ENCODE measurements around the gene TMPRSS13.
"Not testable (repeated sequence)": the region's sequence is repeated elsewhere in the genome, so short reads cannot be mapped to it uniquely, and the experiment has no call there.

Gene TMPRSS13

GRCh38 chr11:117930668-117931330, 1.6 kb upstream of the TMPRSS13 start:
- no peak for DNase-seq (ENCODE audit: low spot score)

GRCh38 chr11:117929916-117930570, 841 bp upstream of the TMPRSS13 start:
- DNase-seq (ENCODE audit: low spot score) = no peak

GRCh38 chr11:117928446-117929141, 608 bp downstream of the TMPRSS13 start:
- DNase-seq (ENCODE audit: low spot score) = no peak

- no peak for DNase-seq (ENCODE audit: low spot score)
Observed at GRCh38 chr11:117927926-117928325, 1.3 kb downstream of the TMPRSS13 start.

GRCh38 chr11:117926166-117926565, 3.0 kb downstream of the TMPRSS13 start:
- DNase-seq (ENCODE audit: low spot score) = not testable (repeated sequence)

- no peak for DNase-seq (ENCODE audit: low spot score)
Observed at GRCh38 chr11:117925198-117925925, 3.8 kb downstream of the TMPRSS13 start.

- no peak for DNase-seq (ENCODE audit: low spot score)
Observed at GRCh38 chr11:117924631-117925170, 4.5 kb downstream of the TMPRSS13 start.

- no peak for DNase-seq (ENCODE audit: low spot score)
Observed at GRCh38 chr11:117923773-117924172, 5.4 kb downstream of the TMPRSS13 start.

GRCh38 chr11:117923275-117923674, 5.9 kb downstream of the TMPRSS13 start:
- DNase-seq (ENCODE audit: low spot score) = no peak

- DNase-seq (ENCODE audit: low spot score) = no peak
Observed at GRCh38 chr11:117921893-117922292, 7.3 kb downstream of the TMPRSS13 start.

GRCh38 chr11:117921456-117921855, 7.7 kb downstream of the TMPRSS13 start:
- no peak for DNase-seq (ENCODE audit: low spot score)

- no peak for DNase-seq (ENCODE audit: low spot score)
Observed at GRCh38 chr11:117919781-117920221, 9.4 kb downstream of the TMPRSS13 start.

GRCh38 chr11:117919341-117919740, 9.9 kb downstream of the TMPRSS13 start:
- no peak for DNase-seq (ENCODE audit: low spot score)

GRCh38 chr11:117918366-117919255, 10.6 kb downstream of the TMPRSS13 start:
- DNase-seq (ENCODE audit: low spot score) = no peak

- DNase-seq (ENCODE audit: low spot score) = no peak
Observed at GRCh38 chr11:117917591-117918151, 11.5 kb downstream of the TMPRSS13 start.

GRCh38 chr11:117916956-117917355, 12.2 kb downstream of the TMPRSS13 start:
- no peak for DNase-seq (ENCODE audit: low spot score)

GRCh38 chr11:117915672-117916235, 13.4 kb downstream of the TMPRSS13 start:
- DNase-seq (ENCODE audit: low spot score) = no peak

GRCh38 chr11:117914991-117915618, 14.1 kb downstream of the TMPRSS13 start:
- no peak for DNase-seq (ENCODE audit: low spot score)

GRCh38 chr11:117914398-117914761, 14.8 kb downstream of the TMPRSS13 start:
- DNase-seq (ENCODE audit: low spot score) = no peak
